MV-4-11 (cell line): ENCODE measurements around the gene PSRC1.

Source experiments
- DNase-seq: peaks from one replicate; lab custom pipeline; 2025; lab: John Stamatoyannopoulos, UW

PSRC1 gene

DNA sequence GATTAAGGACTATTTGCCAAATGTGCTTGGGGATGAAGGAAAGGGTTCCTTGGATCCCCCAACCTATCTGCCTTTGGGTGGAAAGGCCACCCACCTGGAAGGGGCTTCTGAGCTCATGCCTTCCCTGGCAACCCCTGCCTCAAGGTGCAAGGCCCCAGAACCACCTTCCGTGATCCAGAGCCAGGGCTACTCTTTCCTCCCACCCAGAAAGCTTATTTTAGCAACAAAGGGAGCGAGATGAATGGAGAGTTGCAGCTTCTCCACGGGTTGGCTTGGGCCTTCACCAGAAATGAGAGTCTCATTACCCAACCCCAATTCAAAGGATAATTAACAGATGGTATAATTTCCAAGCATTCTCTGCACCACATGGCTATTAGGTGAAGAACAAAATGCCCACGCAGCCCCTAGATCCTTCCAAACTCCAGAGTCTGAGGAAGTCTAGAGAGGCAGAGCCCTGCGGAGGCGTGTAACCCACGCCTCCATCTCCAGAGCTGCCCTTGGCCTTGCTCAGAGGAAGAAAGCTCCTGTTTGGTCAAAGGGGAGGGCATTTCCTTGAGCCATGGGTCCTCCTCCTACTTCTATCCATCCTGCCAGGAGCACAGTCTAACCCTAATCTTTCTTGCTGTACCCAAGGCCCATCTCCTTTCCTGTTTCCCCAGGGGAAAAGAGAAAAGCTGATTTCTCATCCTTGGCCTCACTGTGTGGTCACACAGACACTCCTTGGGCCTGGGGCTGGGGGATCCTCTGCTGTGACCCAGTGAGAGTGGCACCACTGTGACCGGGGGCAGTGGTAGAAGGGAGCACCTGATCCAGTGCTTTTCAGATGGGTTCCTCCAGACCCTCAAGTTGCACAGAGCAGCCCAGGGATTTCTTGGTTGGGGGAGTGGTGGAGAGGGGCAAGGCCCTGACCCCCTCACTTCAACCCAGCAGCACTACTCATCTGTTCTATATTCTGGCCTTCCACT is 35.3 kb downstream of the PSRC1 start:
- DNase-seq: no peak

- no peak for DNase-seq
Observed at GRCh38 chr1:109246141-109246551, 36.8 kb downstream of the PSRC1 start.

- no peak for DNase-seq
Observed at GRCh38 chr1:109243860-109244552, 38.9 kb downstream of the PSRC1 start.

- no peak for DNase-seq
Observed at GRCh38 chr1:109243221-109243620, 39.7 kb downstream of the PSRC1 start.

DNA sequence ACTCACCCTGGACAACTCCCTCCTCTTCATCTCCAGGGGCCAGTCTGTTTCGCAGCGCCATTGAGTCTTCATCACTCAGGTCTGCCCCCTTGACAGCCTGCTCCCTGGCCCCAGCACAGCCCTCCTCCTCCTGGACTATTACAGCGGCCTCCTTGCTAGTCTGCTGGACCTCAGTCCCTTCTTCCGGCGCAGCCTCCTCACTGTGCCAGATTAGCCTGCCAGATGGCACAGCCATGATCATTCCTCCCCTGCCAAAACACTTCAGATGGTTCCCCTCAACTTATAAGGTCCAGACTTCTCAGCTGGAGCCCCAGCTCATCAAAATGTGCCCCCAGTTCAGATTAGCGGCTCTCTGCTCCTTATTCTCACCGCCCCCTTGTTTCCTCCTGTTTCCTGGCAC is 40.6 kb downstream of the PSRC1 start:
- DNase-seq: no peak

GRCh38 chr1:109241841-109242345 is 41.1 kb downstream of the PSRC1 start:
- DNase-seq: no peak

DNA sequence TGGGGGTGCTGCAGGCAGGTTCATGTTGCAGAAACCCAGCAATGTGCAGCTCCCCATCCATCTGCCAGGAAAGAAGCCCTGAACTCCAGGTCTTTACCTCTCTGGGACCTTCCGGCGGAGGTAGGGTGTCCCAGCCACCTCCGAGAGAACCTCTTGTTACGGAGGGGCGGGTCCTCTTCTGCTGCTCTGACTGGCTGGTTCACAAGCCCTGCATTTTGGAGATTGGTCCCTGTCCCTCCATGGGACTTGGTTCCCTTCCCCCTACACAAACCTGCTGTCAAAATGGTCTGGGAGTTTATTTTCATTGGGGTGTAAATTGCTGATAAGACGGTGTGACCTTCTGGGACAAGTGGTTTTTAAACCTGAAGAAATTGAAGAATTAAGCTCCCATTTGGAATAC is 41.6 kb downstream of the PSRC1 start:
- no peak for DNase-seq

DNA sequence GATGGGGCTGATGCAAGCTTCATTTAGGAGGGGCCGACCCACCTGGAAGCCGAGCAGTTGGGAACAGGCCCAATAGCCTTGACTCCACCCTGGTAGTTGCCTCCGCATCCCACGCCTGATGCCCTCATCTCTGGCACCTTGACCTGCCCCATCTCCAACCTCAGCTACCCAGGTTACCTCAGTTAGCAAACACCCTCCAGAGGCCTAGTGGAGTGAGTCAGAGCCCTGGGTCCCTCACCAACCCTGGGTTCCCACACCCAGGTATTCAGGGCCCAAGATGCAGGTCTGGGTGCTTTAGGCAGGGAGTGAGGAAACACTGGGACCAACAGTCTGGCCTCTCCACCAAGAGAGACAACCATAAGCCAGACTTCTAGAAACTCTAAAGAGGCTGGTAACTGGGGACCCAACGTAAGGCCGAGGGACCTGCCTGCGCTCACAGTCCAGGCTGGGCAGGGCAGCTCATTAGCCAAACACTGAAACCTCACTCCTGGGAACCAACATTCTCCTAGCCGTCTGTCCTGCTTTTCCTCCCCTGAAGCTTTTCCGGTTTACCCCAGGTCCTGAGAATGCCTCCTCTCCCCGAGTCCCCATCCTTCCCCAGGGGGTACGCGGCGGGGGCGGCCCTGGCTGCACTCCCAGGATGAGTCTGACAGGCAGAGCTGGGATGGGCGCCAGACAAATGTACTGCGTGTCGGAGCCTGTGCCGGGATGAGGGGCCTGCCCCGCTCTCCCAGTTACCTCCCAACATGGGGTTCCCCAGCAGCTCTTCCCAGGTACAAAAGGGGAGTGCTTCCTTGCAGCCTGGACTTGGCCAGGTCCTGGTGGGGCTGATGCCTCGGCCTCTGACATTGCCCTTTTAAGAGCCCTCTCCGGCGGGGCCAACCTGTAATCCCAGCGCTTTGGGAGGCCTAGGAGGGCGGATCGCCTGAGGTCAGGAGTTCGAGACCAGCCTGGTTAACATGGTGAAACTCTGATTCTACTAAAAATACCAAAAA is 42.5 kb downstream of the PSRC1 start:
- peak; percentile 14 for DNase-seq

GRCh38 chr1:109239409-109240068 is 43.4 kb downstream of the PSRC1 start:
- no peak for DNase-seq

DNA sequence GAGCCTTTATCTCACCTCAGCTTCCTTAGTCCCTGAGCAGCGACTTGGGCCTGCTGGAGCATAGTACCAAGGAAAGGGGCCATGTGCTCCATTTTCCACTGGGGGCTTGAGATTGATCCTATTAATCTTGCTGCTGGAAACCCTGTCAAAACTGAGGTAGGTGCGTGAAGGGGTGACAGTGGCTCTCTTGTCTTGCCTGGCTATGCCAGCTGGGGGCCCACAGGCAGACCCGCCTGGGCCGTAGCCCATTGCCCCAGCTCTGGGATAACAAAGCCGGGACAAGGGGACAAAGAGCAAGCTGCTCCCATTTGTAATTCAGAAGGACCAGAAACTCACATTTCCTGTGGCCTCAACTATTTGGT is 43.9 kb downstream of the PSRC1 start:
- DNase-seq: no peak

GRCh38 chr1:109238382-109238781 is 44.6 kb downstream of the PSRC1 start:
- DNase-seq: no peak

DNA sequence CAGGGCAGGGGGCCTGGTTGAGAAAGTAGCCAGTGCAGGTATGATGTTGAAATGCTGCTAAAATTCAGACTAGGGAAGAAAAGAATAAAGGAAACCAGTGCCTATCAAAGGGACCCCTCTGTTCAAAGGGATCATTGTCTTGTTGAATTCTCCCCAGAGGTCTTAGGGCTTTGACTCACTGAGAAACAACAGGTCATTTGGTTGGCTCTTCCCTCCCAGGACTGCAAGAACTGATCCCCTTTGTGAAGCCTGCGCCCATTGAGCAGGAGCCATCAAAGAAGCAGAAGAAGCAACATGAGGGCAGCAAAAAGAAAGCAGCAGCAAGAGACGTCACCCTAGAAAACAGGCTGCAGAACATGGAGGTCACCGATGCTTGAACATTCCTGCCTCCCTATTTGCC is 45.4 kb downstream of the PSRC1 start:
- DNase-seq: no peak

DNA sequence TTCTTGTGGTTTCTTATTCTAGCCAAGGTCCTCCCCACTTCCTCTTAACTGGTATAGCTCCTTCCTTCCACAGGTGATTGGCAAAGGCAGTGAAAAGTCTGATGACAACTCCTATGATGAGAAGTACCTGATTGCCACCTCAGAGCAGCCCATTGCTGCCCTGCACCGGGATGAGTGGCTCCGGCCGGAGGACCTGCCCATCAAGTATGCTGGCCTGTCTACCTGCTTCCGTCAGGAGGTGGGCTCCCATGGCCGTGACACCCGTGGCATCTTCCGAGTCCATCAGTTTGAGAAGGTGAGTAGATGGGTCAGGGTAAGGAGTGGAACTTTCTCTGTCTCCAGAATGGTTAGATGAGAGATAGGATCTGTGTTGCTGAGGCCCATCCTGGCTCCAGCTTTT is 47.8 kb downstream of the PSRC1 start:
- DNase-seq: no peak

- no peak for DNase-seq
Observed at GRCh38 chr1:109231066-109231465, 51.9 kb downstream of the PSRC1 start.
